ENCODE measurements around the gene NRL. TPM values are rescaled to one million over a fixed set of nuclear protein-coding genes. Genes with fewer than 3 reads are reported as not detected.

Gene NRL
- total and polyA plus RNA-seq, 8 donors = 0.37 to 2.4 (median 1.4) TPM

DNA sequence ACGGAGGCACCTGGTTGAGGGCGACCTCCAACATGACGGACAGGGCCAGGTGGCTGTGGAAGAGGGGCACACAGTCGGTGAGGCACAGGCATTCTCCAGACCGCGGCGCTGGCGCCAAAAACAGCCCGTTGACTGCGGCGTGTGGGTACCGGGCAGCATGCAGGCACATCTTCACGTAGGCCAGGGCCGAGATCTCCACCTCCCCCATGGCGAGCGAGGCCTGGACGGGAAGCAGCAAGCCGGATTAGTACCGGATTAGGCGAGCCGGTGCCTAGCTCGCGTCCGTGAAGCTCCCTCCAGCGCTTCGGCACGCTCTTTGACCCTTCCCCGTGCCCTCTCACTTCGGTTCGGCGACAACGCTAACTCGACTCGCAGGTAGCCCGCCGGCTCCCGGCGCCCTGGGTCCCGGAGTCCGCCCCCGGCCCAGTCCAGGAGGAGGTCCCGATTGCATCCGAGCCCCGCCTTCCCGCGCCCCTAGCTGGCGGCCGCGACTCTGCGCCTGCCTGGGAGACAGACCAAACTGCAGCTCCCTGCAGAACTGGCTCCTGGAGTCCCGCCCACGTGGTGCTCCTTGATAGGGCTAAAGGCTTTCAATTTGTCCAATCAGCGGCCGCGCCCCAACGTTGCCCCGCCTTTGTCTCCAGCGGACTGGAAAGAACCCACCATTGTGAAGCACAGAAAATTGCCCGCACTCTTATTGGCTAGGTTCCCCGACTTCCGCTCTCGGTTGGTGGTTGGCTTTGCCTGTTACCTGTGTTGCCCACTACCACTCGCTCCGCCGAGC lies 26.5 kb upstream of the NRL start, which contains the start of gene EMC9:
Gene EMC9, minus strand, starts transcription at position 495 of the 784 bp plus-strand sequence. Its CDS starts 287 bp downstream, at position 208.
- TF ChIP-seq, protein P1, sequence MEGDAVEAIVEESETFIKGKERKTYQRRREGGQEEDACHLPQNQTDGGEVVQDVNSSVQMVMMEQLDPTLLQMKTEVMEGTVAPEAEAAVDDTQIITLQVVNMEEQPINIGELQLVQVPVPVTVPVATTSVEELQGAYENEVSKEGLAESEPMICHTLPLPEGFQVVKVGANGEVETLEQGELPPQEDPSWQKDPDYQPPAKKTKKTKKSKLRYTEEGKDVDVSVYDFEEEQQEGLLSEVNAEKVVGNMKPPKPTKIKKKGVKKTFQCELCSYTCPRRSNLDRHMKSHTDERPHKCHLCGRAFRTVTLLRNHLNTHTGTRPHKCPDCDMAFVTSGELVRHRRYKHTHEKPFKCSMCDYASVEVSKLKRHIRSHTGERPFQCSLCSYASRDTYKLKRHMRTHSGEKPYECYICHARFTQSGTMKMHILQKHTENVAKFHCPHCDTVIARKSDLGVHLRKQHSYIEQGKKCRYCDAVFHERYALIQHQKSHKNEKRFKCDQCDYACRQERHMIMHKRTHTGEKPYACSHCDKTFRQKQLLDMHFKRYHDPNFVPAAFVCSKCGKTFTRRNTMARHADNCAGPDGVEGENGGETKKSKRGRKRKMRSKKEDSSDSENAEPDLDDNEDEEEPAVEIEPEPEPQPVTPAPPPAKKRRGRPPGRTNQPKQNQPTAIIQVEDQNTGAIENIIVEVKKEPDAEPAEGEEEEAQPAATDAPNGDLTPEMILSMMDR (IDR thresholded peaks at IDR 0.05) = peak; percentile 29 to 59 (median 38)
- DNase-seq (peak; percentile 98 to 100 (median 100)), FAIRE-seq (no peak), ATAC-seq (peak; percentile 90 to 94 (median 91))
- Histone ChIP-seq H3K36me3 (peaks cover 0 to 20% (median 7%) of the 10 kb centered on the region in 3 donors), H3K27ac (peak within 1 kb of the TSS; percentile 46 to 86 (median 82)), H3K4me3 (peak within 1 kb of the TSS; percentile 63 to 70 (median 64)), H3K4me1 (peaks cover 15 to 38% (median 25%) of the 10 kb centered on the region in 3 donors), H3K9me3 (no peaks in the 10 kb centered on the region), H3K27me3 (no peaks in the 10 kb centered on the region)
- intact Hi-C loops (cut with DNase I) = no loop called here
- 0% methylated on average over 64 to 65 of the region's 65 CpGs for WGBS, 2 donors

DNA sequence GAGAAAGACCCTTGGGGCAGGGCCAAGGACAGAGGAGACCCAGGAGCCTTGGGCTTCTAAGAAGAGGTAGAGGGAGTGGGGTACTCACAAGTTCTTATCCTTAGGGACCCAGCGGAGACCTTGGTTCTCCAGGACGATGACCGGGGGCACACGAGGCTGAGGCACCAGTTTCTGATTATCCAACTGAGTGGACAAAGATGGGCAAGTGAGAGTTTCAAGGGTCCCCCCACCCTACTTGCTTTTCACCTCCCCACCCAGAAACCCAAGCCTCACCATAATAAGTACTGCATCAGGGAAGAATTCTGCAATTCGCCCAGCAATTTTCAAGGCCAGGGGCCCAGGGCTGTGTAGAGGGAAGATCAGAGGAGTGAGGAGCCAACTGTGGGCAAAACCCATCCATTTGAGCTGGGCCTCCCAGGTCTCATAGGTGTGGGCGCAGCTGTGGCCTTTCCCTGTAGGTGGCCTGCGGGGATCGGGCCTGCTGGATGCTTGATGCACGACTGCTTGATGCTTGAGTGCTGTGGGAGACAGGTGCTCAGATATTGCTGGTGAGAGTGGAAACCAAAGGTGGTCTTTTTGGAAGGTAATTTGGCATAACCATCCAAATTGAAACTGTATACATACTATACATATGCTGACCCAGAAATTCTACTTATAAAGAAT lies 24.7 kb upstream of the NRL start:
- WGBS, 2 donors = 55 to 60% methylated on average over 9 of the region's 9 CpGs
- no peak for FAIRE-seq
- H3K4me1 ChIP-seq = peaks cover 7 to 24% (median 24%) of the 10 kb centered on the region in 3 donors
- H3K36me3 ChIP-seq = peaks cover 0 to 20% (median 7%) of the 10 kb centered on the region in 3 donors
- TF ChIP-seq, protein P1 (IDR thresholded peaks at IDR 0.05) = no peak
- peak overlapping the region in 1 of 4 donors; percentile 86 for H3K27ac ChIP-seq
- intact Hi-C loops (cut with DNase I) = no loop called here
- no peak for ATAC-seq
- H3K4me3 ChIP-seq = peak overlapping the region in 2 of 4 donors; percentile 1 to 63
- peak in 1 of 6 donors; percentile 55 for DNase-seq
- H3K27me3 ChIP-seq = no peaks in the 10 kb centered on the region
- no peaks in the 10 kb centered on the region for H3K9me3 ChIP-seq

DNA sequence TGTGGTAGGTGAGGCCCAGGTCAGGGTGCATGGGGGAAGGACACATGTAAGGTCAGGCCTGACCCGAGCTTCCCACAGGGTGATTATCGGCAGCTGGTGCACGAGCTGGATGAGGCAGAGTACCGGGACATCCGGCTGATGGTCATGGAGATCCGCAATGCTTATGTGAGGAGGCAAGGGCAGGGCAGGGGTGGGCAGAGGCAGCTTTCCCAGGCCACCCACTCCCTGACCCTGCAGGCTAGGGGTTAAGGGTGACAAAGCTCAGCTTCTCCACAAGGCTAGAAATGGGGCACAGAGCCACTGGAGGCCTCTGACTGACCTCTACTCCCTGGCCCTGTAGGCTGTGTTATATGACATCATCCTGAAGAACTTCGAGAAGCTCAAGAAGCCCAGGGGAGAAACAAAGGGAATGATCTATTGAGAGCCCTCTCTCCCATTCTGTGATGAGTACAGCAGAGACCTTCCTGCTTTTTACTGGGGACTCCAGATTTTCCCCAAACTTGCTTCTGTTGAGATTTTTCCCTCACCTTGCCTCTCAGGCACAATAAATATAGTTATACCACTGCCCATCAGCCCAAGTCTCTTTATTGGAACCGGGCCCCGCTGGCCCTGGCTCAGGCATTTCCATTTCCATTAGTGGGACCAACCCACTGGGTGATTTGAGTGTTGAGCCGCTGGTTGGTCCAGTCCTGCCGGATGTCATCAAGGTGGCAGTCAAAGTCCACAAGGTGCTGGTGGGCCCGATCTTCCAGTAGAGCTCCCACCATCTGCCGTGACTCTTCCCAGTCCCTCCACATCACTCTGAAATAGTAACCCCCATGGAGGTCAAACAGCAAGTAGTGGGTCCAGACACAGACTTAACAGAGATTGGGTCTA lies 23.9 kb upstream of the NRL start:
- Histone ChIP-seq H3K27me3 (no peaks in the 10 kb centered on the region), H3K36me3 (peaks cover 0 to 20% (median 7%) of the 10 kb centered on the region in 3 donors), H3K27ac (no peak overlapping the region), H3K4me1 (peaks cover 7 to 24% (median 23%) of the 10 kb centered on the region in 3 donors), H3K9me3 (no peaks in the 10 kb centered on the region), H3K4me3 (no peak overlapping the region)
- TF ChIP-seq, protein P1 (IDR thresholded peaks at IDR 0.05) = no peak
- intact Hi-C loops (cut with DNase I) = no loop called here
- WGBS, 2 donors = 67 to 69% methylated on average over 13 of the region's 13 CpGs
- ATAC-seq = no peak
- FAIRE-seq = no peak
- DNase-seq = peak in 1 of 6 donors; percentile 49

DNA sequence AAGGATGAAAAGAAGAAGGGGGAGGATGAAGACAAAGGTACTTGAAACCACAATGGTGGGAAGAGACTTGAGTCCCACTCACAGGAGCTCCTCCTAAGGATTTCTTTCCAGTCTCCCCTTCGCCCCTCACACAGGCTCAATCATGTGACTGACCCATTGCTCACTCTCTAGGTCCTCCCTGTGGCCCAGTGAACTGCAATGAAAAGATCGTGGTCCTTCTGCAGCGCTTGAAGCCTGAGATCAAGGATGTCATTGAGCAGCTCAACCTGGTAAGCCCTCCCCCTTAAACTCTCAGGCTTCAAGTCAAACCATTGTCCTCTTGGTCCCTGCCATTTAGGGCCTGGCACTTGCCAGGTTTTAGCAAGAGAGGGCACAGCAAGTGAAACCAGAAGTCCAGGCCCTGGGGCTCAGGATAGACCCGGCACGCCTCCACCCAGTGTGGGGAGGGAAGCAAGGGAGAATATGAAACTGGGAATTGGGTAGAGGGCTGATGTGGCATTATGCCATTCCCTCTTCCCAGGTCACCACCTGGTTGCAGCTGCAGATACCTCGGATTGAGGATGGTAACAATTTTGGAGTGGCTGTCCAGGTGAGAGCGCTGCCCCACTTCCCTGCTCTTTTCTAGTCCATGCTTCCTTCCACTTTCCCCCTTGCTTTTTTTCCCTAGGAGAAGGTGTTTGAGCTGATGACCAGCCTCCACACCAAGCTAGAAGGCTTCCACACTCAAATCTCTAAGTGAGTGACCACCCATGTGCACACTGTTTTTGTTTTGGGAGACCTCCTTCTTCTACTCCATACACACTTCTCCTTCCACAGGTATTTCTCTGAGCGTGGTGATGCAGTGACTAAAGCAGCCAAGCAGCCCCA lies 23.0 kb upstream of the NRL start:
- Histone ChIP-seq H3K27ac (no peak overlapping the region), H3K4me3 (no peak overlapping the region), H3K36me3 (peaks cover 0 to 20% (median 7%) of the 10 kb centered on the region in 3 donors), H3K9me3 (no peaks in the 10 kb centered on the region), H3K27me3 (no peaks in the 10 kb centered on the region), H3K4me1 (peaks cover 7 to 24% (median 23%) of the 10 kb centered on the region in 3 donors)
- FAIRE-seq = no peak
- ATAC-seq = no peak
- peak in 1 of 6 donors; percentile 32 for DNase-seq
- intact Hi-C loops (cut with DNase I) = no loop called here
- 84 to 91% methylated on average over 8 of the region's 8 CpGs for WGBS, 2 donors
- TF ChIP-seq, protein P1 (IDR thresholded peaks at IDR 0.05) = no peak

Measured in pancreas (tissue), 10 donors.